H9 (cell line): ENCODE data around the gene PRSS27. TPM values are rescaled to one million over a fixed set of nuclear protein-coding genes. Genes with fewer than 3 reads are reported as not detected.
"Not testable (repeated sequence)": the region's sequence is repeated elsewhere in the genome, so short reads cannot be mapped to it uniquely, and the experiment has no call there.

Experiments
- DNase-seq: peaks from one replicate; pipeline ENCODE4 v3.0.0-alpha.2; 2017
- H2AFZ ChIP-seq: one replicate; pipeline ENCODE4 v1.6.1; 2013; ENCODE audit warnings: mild to moderate bottlenecking, low read length, control low read depth, moderate library complexity
- H2AK5ac ChIP-seq: 2 replicates; pipeline ENCODE4 v1.6.1; 2013; ENCODE audit warnings: low read length, control low read depth, mixed read lengths; ENCODE audit not compliant: insufficient read length
- H2BK120ac ChIP-seq: one replicate; pipeline ENCODE4 v1.6.1; 2013; ENCODE audit warnings: low read depth, mild to moderate bottlenecking, low read length, control low read depth, inconsistent platforms; ENCODE audit not compliant: poor library complexity, severe bottlenecking
- H2BK12ac ChIP-seq: 2 replicates; pipeline ENCODE4 v1.6.1; 2013; ENCODE audit warnings: low read length, control low read depth, mixed read lengths, low read depth; ENCODE audit not compliant: insufficient read length
- H2BK15ac ChIP-seq: 2 replicates; pipeline ENCODE4 v1.6.1; 2013; ENCODE audit warnings: low read depth, low read length, control low read depth
- H2BK20ac ChIP-seq: one replicate; pipeline ENCODE4 v1.6.1; 2013; ENCODE audit warnings: low read depth, mild to moderate bottlenecking, low read length, control low read depth, inconsistent platforms; ENCODE audit not compliant: poor library complexity, severe bottlenecking
- H2BK5ac ChIP-seq: 2 replicates; pipeline ENCODE4 v1.6.1; 2013; ENCODE audit warnings: low read length, control low read depth, mixed read lengths; ENCODE audit not compliant: insufficient read length
- H3K14ac ChIP-seq: 2 replicates; pipeline ENCODE4 v1.6.1; 2013; ENCODE audit warnings: low read length, control low read depth; ENCODE audit not compliant: insufficient read depth
- H3K18ac ChIP-seq: 2 replicates; pipeline ENCODE4 v1.6.1; 2013; ENCODE audit warnings: low read depth, mild to moderate bottlenecking, mixed read lengths, low read length, control low read depth; ENCODE audit not compliant: insufficient read length
- H3K23ac ChIP-seq: 2 replicates; pipeline ENCODE4 v1.6.1; 2013; ENCODE audit warnings: low read length, control low read depth, mixed read lengths, low read depth; ENCODE audit not compliant: insufficient read length
- H3K23me2 ChIP-seq: 2 replicates; pipeline ENCODE4 v1.6.1; 2013; ENCODE audit warnings: low read depth, mild to moderate bottlenecking, mixed read lengths, low read length, control low read depth; ENCODE audit not compliant: insufficient read length, poor library complexity, severe bottlenecking
- H3K27ac ChIP-seq: 2 replicates; pipeline ENCODE4 v1.5.1; 2013; ENCODE audit warnings: low read length, control low read depth, mixed read lengths, low read depth; ENCODE audit not compliant: insufficient read length
- H3K27me3 ChIP-seq: 2 replicates; pipeline ENCODE4 v1.6.1; 2013; ENCODE audit warnings: low read length, control low read depth, inconsistent platforms; ENCODE audit not compliant: insufficient read depth
- H3K4ac ChIP-seq: 2 replicates; pipeline ENCODE4 v1.6.1; 2013; ENCODE audit warnings: low read depth, mild to moderate bottlenecking, control low read depth, inconsistent platforms, low read length, moderate library complexity
- H3K4me1 ChIP-seq: 2 replicates; pipeline ENCODE4 v1.6.1; 2013; ENCODE audit warnings: low read length, control low read depth, inconsistent platforms; ENCODE audit not compliant: insufficient read depth
- H3K4me2 ChIP-seq: 2 replicates; pipeline ENCODE4 v1.6.1; 2013; ENCODE audit warnings: low read length, control low read depth, mixed read lengths; ENCODE audit not compliant: insufficient read length, insufficient read depth
- H3K56ac ChIP-seq: 2 replicates; pipeline ENCODE4 v1.6.1; 2013; ENCODE audit warnings: low read depth, mild to moderate bottlenecking, mixed read lengths, low read length, control low read depth; ENCODE audit not compliant: insufficient read length
- H3K79me1 ChIP-seq: 2 replicates; pipeline ENCODE4 v1.6.1; 2013; ENCODE audit warnings: low read depth, mild to moderate bottlenecking, moderate library complexity, low read length, control low read depth, inconsistent platforms; ENCODE audit not compliant: insufficient read depth, poor library complexity, severe bottlenecking
- H3K79me2 ChIP-seq: 2 replicates; pipeline ENCODE4 v1.6.1; 2013; ENCODE audit warnings: low read length, control low read depth, inconsistent platforms; ENCODE audit not compliant: insufficient read depth
- H3K9ac ChIP-seq: 2 replicates; pipeline ENCODE4 v1.6.1; 2013; ENCODE audit warnings: low read length, control low read depth, mixed read lengths; ENCODE audit not compliant: insufficient read length; ENCODE audit errors: extremely low read depth
- H3K9me3 ChIP-seq: one replicate; pipeline ENCODE4 v1.6.1; 2013; ENCODE audit warnings: low read depth, low read length, inconsistent platforms; ENCODE audit not compliant: control insufficient read depth
- H3T11ph ChIP-seq: one replicate; pipeline ENCODE4 v1.6.1; 2013; ENCODE audit warnings: mild to moderate bottlenecking, low read length, control low read depth, inconsistent platforms
- H4K20me1 ChIP-seq: one replicate; pipeline ENCODE4 v1.6.1; 2013; ENCODE audit not compliant: control insufficient read depth, insufficient read length, insufficient read depth
- H4K5ac ChIP-seq: 2 replicates; pipeline ENCODE4 v1.6.1; 2013; ENCODE audit warnings: low read depth, mild to moderate bottlenecking, mixed read lengths, low read length, control low read depth; ENCODE audit not compliant: insufficient read length
- H4K8ac ChIP-seq: replicated peaks from 2 replicates; pipeline ENCODE4 v1.6.1; 2013; ENCODE audit warnings: low read length, control low read depth, mixed read lengths, low read depth; ENCODE audit not compliant: insufficient read length
- H4K91ac ChIP-seq: 2 replicates; pipeline ENCODE4 v1.6.1; 2013; ENCODE audit warnings: low read depth, mild to moderate bottlenecking, moderate library complexity, mixed read lengths, low read length, control low read depth; ENCODE audit not compliant: insufficient read length
- H3K27ac Mint-ChIP-seq, 3 experiments: 2 replicates in 2 of 3; 3 replicates in 1 of 3; pipeline ENCODE4 v1.8.0; 2020 to 2021; ENCODE audit warnings: mixed read lengths in 3 of 3, mild to moderate bottlenecking in 1 of 3, moderate library complexity in 1 of 3
- H3K27me3 Mint-ChIP-seq: 2 replicates; pipeline ENCODE4 v1.8.0; 2021; ENCODE audit warnings: low read depth, mild to moderate bottlenecking, moderate library complexity, mixed read lengths
- H3K36me3 Mint-ChIP-seq, 3 experiments: 2 replicates in 2 of 3; 3 replicates in 1 of 3; pipeline ENCODE4 v1.8.0; 2020 to 2021; ENCODE audit warnings: low read depth in 3 of 3, mixed read lengths in 3 of 3; ENCODE audit not compliant: insufficient read depth in 1 of 3
- H3K4me1 Mint-ChIP-seq, 2 experiments: 2 replicates each; pipeline ENCODE4 v1.8.0; 2020; ENCODE audit warnings: mixed read lengths in 2 of 2
- H3K4me3 Mint-ChIP-seq, 2 experiments: 2 replicates in 1 of 2; 3 replicates in 1 of 2; pipeline ENCODE4 v1.8.0; 2020 to 2021; ENCODE audit warnings: mild to moderate bottlenecking in 2 of 2, mixed read lengths in 2 of 2, moderate library complexity in 1 of 2
- H3K9me3 Mint-ChIP-seq, 2 experiments: 2 replicates in 1 of 2; 3 replicates in 1 of 2; pipeline ENCODE4 v1.8.0; 2020; ENCODE audit warnings: mild to moderate bottlenecking in 2 of 2, mixed read lengths in 2 of 2, moderate library complexity in 1 of 2
- CTCF ChIP-seq: fragments of 200-600 bp; sonication (generic); conservative IDR thresholded peaks from 3 replicates; pipeline ENCODE4 v1.8.0; 2021; ENCODE audit warnings: antibody characterized with exemption, mild to moderate bottlenecking
- WGBS: extraction: QIAGEN DNeasy Blood & Tissue Kit; methylation state at CpG from one replicate; pipeline ENCODE4 v1.1.7; 2013; ENCODE audit warnings: missing lambda C conversion rate, low lambda C conversion rate, mixed read lengths; ENCODE audit not compliant: insufficient read length; ENCODE audit errors: extremely low coverage; 5-methylcytosine and 5-hydroxymethylcytosine counted together
- total RNA-seq: library from RNA; stranded (reverse); gene quantifications from 2 replicates; pipeline ENCODE4 v1.2.1, GENCODE V29; 2021

The PRSS27 gene
- total RNA-seq, 1 experiment from 2014 or later, result 5.0 TPM

DNA sequence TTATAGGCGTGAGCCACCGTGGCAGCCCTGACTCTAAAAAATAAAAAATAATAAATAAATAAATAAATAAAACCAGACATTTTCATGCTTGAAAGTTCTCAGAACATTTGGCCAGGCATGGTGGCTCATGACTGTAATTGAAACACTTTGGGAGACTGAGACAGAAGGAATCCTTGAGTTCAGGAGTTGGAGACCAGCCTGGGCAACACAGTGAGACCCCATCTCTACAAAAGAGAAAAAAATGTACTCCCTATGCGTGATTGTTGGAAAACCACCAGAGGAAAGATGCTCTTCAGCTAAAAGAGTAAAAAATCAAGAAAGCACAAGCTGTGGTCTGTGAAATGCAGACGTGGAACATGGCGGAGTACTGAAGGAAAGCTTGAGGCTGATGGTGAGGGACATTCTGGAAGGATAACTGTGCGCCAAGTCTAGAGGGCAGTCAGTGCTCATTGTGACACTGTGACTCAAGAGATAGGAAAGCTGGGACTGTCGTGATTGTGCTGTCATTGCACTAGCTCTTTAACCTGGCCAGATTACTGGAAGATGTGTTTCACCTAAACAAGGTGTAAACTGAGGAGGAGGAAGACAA lies 4.2 kb upstream of the PRSS27 start:
- no peak overlapping the region for H4K5ac ChIP-seq
- H2AFZ ChIP-seq, result no peak overlapping the region
- no peak overlapping the region for H2BK5ac ChIP-seq
- H4K8ac ChIP-seq, result no peak overlapping the region
- no peak overlapping the region for H2AK5ac ChIP-seq
- H3K4me2 ChIP-seq, result no peak overlapping the region
- no peaks in the 10 kb centered on the region for H3K79me2 ChIP-seq
- no peak overlapping the region for H2BK20ac ChIP-seq
- H2BK120ac ChIP-seq, result no peak overlapping the region
- no peaks in the 10 kb centered on the region for H4K20me1 ChIP-seq
- no peak overlapping the region for H3K4ac ChIP-seq
- no peak overlapping the region for H3K14ac ChIP-seq
- Mint-ChIP-seq H3K27me3 (peaks cover 2% of the 10 kb centered on the region; the same call in 1 of the 2 replicates), H3K9me3 (no peaks in the 10 kb centered on the region), H3K27ac (no peak overlapping the region; a peak in 1 of 7 replicates), H3K4me1 (peaks cover 0 to 5% of the 10 kb centered on the region in 2 experiments; a peak in 1 of 4 replicates), H3K4me3 (no peak overlapping the region), H3K36me3 (no peaks in the 10 kb centered on the region)
- H3T11ph ChIP-seq, result no peak overlapping the region
- H3K18ac ChIP-seq, result no peak overlapping the region
- TF ChIP-seq CTCF, result no peak
- H3K23me2 ChIP-seq, result no peaks in the 10 kb centered on the region
- no peak overlapping the region for H2BK15ac ChIP-seq
- no peak overlapping the region for H2BK12ac ChIP-seq
- no peak for DNase-seq
- no CpG with 5 or more reads among the region's 7 CpGs for WGBS
- H3K27me3 ChIP-seq, result no peaks in the 10 kb centered on the region
- H3K79me1 ChIP-seq, result no peaks in the 10 kb centered on the region
- H3K9me3 ChIP-seq, result no peaks in the 10 kb centered on the region
- H3K56ac ChIP-seq, result no peak overlapping the region
- H3K23ac ChIP-seq, result no peak overlapping the region
- H3K4me1 ChIP-seq, result no peaks in the 10 kb centered on the region
- H4K91ac ChIP-seq, result no peak overlapping the region
- no peak overlapping the region for H3K9ac ChIP-seq
- H3K27ac ChIP-seq, result no peak overlapping the region

- H3K4me2 ChIP-seq, result peak overlapping the region; percentile 28
- not testable (repeated sequence) for H4K91ac ChIP-seq, H4K5ac ChIP-seq, H2BK120ac ChIP-seq, H2AK5ac ChIP-seq, H3K27ac ChIP-seq, H3K23ac ChIP-seq, H2BK20ac ChIP-seq, H3K36me3 Mint-ChIP-seq, H2AFZ ChIP-seq, H4K8ac ChIP-seq, H3K4ac ChIP-seq, H3K79me2 ChIP-seq, H3K56ac ChIP-seq, H3K18ac ChIP-seq, H3K4me1 Mint-ChIP-seq, H3K4me1 ChIP-seq, H3K9me3 ChIP-seq, H4K20me1 ChIP-seq, H3K79me1 ChIP-seq, H3T11ph ChIP-seq, H3K14ac ChIP-seq, H3K27me3 Mint-ChIP-seq, H2BK12ac ChIP-seq, H2BK5ac ChIP-seq, H3K9me3 Mint-ChIP-seq, DNase-seq, H3K9ac ChIP-seq, H3K27me3 ChIP-seq, H3K23me2 ChIP-seq, H2BK15ac ChIP-seq
- peak overlapping the region in 1 of 3 experiments; percentile 82; a peak in 3 of 7 replicates for H3K27ac Mint-ChIP-seq
- no CpG with 5 or more reads among the region's 14 CpGs for WGBS
- peak overlapping the region; percentile 63 to 74 for H3K4me3 Mint-ChIP-seq
These were observed 1.7 kb upstream of the PRSS27 start for GRCh38 chr16:2721634-2722173.
